SK-N-SH (cell line): ENCODE data around the gene LRRC72.
"Not testable (repeated sequence)": the region's sequence is repeated elsewhere in the genome, so short reads cannot be mapped to it uniquely, and the experiment has no call there.

Experiments
- CTCF ChIP-seq: fragments of 200-600 bp; sonication (generic); IDR thresholded peaks from 2 replicates; pipeline ENCODE4 v1.6.1; 2017; ENCODE audit warnings: antibody characterized with exemption, mild to moderate bottlenecking, moderate library complexity
- NFIC ChIP-seq: IDR thresholded peaks from 2 replicates; pipeline ENCODE4 v1.4.0; 2012; ENCODE audit warnings: borderline replicate concordance
- TEAD4 ChIP-seq: IDR thresholded peaks from 2 replicates; pipeline ENCODE4 v1.4.0; 2012; ENCODE audit warnings: mild to moderate bottlenecking, borderline replicate concordance; ENCODE audit not compliant: insufficient read depth
- TF ChIP-seq, protein P1 (sequence below): IDR thresholded peaks from 2 replicates; pipeline ENCODE4 v1.6.1; 2012; ENCODE audit warnings: mild to moderate bottlenecking, low read depth, low read length, moderate library complexity

GRCh38 chr7:16506422-16506821 is 20.2 kb upstream of the LRRC72 start:
- not testable (repeated sequence) for TF ChIP-seq NFIC, TEAD4, CTCF
- TF ChIP-seq, protein P1, sequence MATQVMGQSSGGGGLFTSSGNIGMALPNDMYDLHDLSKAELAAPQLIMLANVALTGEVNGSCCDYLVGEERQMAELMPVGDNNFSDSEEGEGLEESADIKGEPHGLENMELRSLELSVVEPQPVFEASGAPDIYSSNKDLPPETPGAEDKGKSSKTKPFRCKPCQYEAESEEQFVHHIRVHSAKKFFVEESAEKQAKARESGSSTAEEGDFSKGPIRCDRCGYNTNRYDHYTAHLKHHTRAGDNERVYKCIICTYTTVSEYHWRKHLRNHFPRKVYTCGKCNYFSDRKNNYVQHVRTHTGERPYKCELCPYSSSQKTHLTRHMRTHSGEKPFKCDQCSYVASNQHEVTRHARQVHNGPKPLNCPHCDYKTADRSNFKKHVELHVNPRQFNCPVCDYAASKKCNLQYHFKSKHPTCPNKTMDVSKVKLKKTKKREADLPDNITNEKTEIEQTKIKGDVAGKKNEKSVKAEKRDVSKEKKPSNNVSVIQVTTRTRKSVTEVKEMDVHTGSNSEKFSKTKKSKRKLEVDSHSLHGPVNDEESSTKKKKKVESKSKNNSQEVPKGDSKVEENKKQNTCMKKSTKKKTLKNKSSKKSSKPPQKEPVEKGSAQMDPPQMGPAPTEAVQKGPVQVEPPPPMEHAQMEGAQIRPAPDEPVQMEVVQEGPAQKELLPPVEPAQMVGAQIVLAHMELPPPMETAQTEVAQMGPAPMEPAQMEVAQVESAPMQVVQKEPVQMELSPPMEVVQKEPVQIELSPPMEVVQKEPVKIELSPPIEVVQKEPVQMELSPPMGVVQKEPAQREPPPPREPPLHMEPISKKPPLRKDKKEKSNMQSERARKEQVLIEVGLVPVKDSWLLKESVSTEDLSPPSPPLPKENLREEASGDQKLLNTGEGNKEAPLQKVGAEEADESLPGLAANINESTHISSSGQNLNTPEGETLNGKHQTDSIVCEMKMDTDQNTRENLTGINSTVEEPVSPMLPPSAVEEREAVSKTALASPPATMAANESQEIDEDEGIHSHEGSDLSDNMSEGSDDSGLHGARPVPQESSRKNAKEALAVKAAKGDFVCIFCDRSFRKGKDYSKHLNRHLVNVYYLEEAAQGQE, result not testable (repeated sequence)
